Mesendoderm (in vitro differentiated cells): Measurements from ENCODE around the gene GLA.

ENCODE experiments used
- DNase-seq: peaks from one replicate; pipeline ENCODE4 v3.0.0; 2013
- H2AK5ac ChIP-seq: 2 replicates; pipeline ENCODE4 v1.6.1; 2013; ENCODE audit warnings: low read length, inconsistent platforms
- H2BK120ac ChIP-seq: 2 replicates; pipeline ENCODE4 v1.6.1; 2013; ENCODE audit warnings: low read depth, mild to moderate bottlenecking, low read length, moderate library complexity, mixed read lengths
- H2BK15ac ChIP-seq: replicated peaks from 2 replicates; pipeline ENCODE4 v1.6.1; 2013; ENCODE audit warnings: low read depth, mild to moderate bottlenecking, moderate library complexity
- H2BK5ac ChIP-seq: 2 replicates; pipeline ENCODE4 v1.6.1; 2013; ENCODE audit warnings: low read length, inconsistent platforms
- H3K18ac ChIP-seq: 2 replicates; pipeline ENCODE4 v1.6.1; 2013; ENCODE audit warnings: mild to moderate bottlenecking, low read length, mixed read lengths
- H3K23ac ChIP-seq: one replicate; pipeline ENCODE4 v1.6.1; 2013; ENCODE audit warnings: low read length
- H3K27ac ChIP-seq: 2 replicates; pipeline ENCODE4 v1.5.1; 2013; ENCODE audit warnings: low read depth, mild to moderate bottlenecking, inconsistent platforms, low read length, moderate library complexity
- H3K27me3 ChIP-seq: 2 replicates; pipeline ENCODE4 v1.6.1; 2013; ENCODE audit warnings: low read length, control low read depth, mild to moderate bottlenecking, inconsistent platforms; ENCODE audit not compliant: insufficient read depth, poor library complexity
- H3K36me3 ChIP-seq: 2 replicates; pipeline ENCODE4 v1.6.1; 2013; ENCODE audit warnings: low read length, inconsistent platforms; ENCODE audit not compliant: control insufficient read depth, insufficient read depth
- H3K4ac ChIP-seq: one replicate; pipeline ENCODE4 v1.6.1; 2013; ENCODE audit warnings: low read depth, mild to moderate bottlenecking, low read length, moderate library complexity
- H3K4me1 ChIP-seq: 2 replicates; pipeline ENCODE4 v1.6.1; 2013; ENCODE audit warnings: low read depth, low read length, inconsistent platforms; ENCODE audit not compliant: control insufficient read depth
- H3K4me2 ChIP-seq: 2 replicates; pipeline ENCODE4 v1.6.1; 2013; ENCODE audit warnings: low read length
- H3K4me3 ChIP-seq: 2 replicates; pipeline ENCODE4 v1.5.1; 2013; ENCODE audit warnings: mild to moderate bottlenecking, low read length
- H3K56ac ChIP-seq: one replicate; pipeline ENCODE4 v1.6.1; 2013; ENCODE audit warnings: low read length
- H3K79me1 ChIP-seq: 2 replicates; pipeline ENCODE4 v1.6.1; 2013; ENCODE audit warnings: low read length, inconsistent platforms
- H3K79me2 ChIP-seq: 2 replicates; pipeline ENCODE4 v1.6.1; 2013; ENCODE audit warnings: mild to moderate bottlenecking, low read length; ENCODE audit not compliant: control insufficient read depth, insufficient read depth
- H3K9ac ChIP-seq: 2 replicates; pipeline ENCODE4 v1.6.1; 2013; ENCODE audit warnings: low read length, inconsistent platforms
- H4K5ac ChIP-seq: one replicate; pipeline ENCODE4 v1.6.1; 2013; ENCODE audit warnings: low read length
- H4K8ac ChIP-seq: one replicate; pipeline ENCODE4 v1.6.1; 2013; ENCODE audit warnings: low read depth, mild to moderate bottlenecking, control low read depth, low read length, moderate library complexity
- WGBS: extraction: QIAGEN DNeasy Blood & Tissue Kit; methylation state at CpG from one replicate; pipeline ENCODE4 v1.1.7; 2013; ENCODE audit warnings: low lambda C conversion rate, missing lambda C conversion rate; ENCODE audit not compliant: insufficient coverage; ENCODE audit errors: extremely low coverage; 5-methylcytosine and 5-hydroxymethylcytosine counted together

The GLA gene

DNA sequence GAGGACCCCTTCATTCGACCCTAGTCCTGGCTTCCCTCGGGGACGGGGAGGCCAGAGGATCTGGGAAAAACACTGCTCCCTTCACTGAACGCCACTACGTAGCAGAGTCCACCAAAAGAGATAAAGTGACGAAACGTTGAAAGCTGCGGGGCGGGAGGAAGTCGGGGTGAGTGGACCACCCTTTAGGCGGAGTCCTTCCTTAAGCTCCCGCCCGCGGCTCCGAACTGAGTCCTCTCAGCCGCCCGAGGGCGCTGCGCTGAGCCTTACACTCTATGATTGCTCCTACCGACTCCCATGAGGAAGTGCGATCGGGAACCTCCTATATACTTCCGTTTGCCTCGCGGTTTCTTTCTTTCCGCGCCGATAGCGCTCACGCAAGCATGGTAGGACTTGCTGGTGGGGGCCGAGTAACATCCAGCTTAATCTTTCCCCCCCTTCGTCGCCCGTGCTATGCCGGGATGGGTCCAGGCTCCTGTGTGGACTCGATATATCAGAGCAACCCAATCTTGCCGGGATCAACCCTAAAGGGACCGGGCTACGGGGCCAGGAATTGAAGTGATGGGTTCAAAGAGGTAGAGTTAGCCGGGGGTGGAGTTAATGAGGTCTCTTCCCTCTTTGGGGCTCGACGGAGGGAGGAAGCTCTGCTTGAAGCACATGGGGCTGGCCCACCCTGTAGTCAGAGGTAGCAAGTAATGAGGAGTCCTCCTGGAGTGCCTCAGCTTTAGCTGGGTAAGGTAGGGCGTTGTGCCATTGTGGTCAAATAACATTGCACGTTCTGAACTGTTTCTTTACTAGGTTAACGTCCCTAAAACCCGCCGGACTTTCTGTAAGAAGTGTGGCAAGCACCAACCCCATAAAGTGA is 16.8 kb downstream of the GLA start, which contains the start of gene RPL36A:
Gene RPL36A (plus strand): TSS at position 348 of the 862 bp plus-strand sequence. CDS start 33 bp downstream, at position 381.
- H2BK120ac ChIP-seq: no peak within 1 kb of the TSS
- peak within 1 kb of the TSS; percentile 81 for H3K4me2 ChIP-seq
- H3K36me3 ChIP-seq: peaks cover 3% of the 10 kb centered on the region
- no peak within 1 kb of the TSS for H2AK5ac ChIP-seq
- H3K56ac ChIP-seq: peak within 1 kb of the TSS; percentile 94
- peak; percentile 95 for DNase-seq
- no peak within 1 kb of the TSS for H4K8ac ChIP-seq
- no peaks in the 10 kb centered on the region for H3K27me3 ChIP-seq
- peak within 1 kb of the TSS; percentile 11 for H3K27ac ChIP-seq
- no CpG with 5 or more reads among the region's 47 CpGs for WGBS
- H3K9ac ChIP-seq: peak within 1 kb of the TSS; percentile 93
- H2BK15ac ChIP-seq: no peak within 1 kb of the TSS
- no peak within 1 kb of the TSS for H3K23ac ChIP-seq
- no peaks in the 10 kb centered on the region for H3K79me1 ChIP-seq
- peaks cover 14% of the 10 kb centered on the region for H3K79me2 ChIP-seq
- H3K4me3 ChIP-seq: peak within 1 kb of the TSS; percentile 85
- peak within 1 kb of the TSS; percentile 53 for H3K18ac ChIP-seq
- peak within 1 kb of the TSS; percentile 60 for H3K4ac ChIP-seq
- no peak within 1 kb of the TSS for H4K5ac ChIP-seq
- H2BK5ac ChIP-seq: peak within 1 kb of the TSS; percentile 76
- H3K4me1 ChIP-seq: no peaks in the 10 kb centered on the region

DNA sequence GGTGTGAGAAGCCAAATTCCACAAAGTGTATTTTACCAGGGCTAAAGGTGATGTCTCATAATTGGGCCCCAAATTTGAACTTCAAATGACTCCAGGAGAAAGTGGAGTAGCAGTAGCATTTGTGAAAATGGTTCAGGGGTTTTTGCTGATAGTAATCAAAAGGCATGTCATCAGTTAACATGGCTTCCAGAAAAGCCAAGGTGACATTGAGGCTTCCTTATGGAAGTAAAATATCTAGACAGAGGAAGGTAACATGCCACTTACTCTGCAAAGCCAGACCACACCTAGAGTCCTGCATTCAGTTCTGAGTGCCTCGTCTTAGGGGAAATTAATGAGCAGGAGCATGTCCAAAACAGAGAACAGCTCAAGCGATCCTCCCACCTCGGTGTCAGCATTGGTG is 19.1 kb downstream of the GLA start:
- H3K36me3 ChIP-seq: peaks cover 3% of the 10 kb centered on the region
- no peak overlapping the region for H2BK120ac ChIP-seq
- no peak for DNase-seq
- no peaks in the 10 kb centered on the region for H3K79me1 ChIP-seq
- H3K79me2 ChIP-seq: peaks cover 14% of the 10 kb centered on the region
- no peak overlapping the region for H3K4ac ChIP-seq
- H3K4me2 ChIP-seq: no peak overlapping the region
- H3K27ac ChIP-seq: no peak overlapping the region
- no peak overlapping the region for H3K23ac ChIP-seq
- H3K4me1 ChIP-seq: no peaks in the 10 kb centered on the region
- no peak overlapping the region for H3K18ac ChIP-seq
- no peak overlapping the region for H2BK15ac ChIP-seq
- no peak overlapping the region for H3K56ac ChIP-seq
- H3K4me3 ChIP-seq: no peak overlapping the region
- no peaks in the 10 kb centered on the region for H3K27me3 ChIP-seq
- no peak overlapping the region for H4K5ac ChIP-seq
- no peak overlapping the region for H3K9ac ChIP-seq
- no CpG with 5 or more reads among the region's 3 CpGs for WGBS
- no peak overlapping the region for H2AK5ac ChIP-seq
- H2BK5ac ChIP-seq: no peak overlapping the region
- no peak overlapping the region for H4K8ac ChIP-seq

DNA sequence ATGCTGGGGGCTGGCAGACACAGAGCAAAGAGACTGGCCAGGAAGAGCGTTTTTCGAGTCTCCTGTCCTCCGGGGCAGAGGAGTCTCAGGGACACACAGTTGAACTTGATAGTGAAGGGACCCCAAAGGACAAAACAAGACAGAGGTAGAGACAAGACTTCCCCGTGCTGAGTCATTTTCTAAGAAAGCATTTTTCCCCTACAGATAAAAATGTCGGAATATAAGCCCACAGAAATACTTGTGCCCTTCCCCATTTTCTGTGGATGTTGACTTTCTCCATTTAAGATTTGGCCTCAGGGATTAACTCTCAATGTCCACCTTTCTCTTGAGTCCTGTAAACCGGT is 21.2 kb downstream of the GLA start:
- H3K4me2 ChIP-seq: no peak overlapping the region
- H2BK120ac ChIP-seq: no peak overlapping the region
- peak overlapping the region; percentile 39 for H3K56ac ChIP-seq
- H3K27me3 ChIP-seq: no peaks in the 10 kb centered on the region
- H4K8ac ChIP-seq: no peak overlapping the region
- no peaks in the 10 kb centered on the region for H3K36me3 ChIP-seq
- no peak overlapping the region for H3K9ac ChIP-seq
- no peak overlapping the region for H3K23ac ChIP-seq
- H2AK5ac ChIP-seq: no peak overlapping the region
- H3K27ac ChIP-seq: no peak overlapping the region
- no peak overlapping the region for H3K4me3 ChIP-seq
- H3K79me2 ChIP-seq: peaks cover 5% of the 10 kb centered on the region
- H3K4ac ChIP-seq: no peak overlapping the region
- H3K4me1 ChIP-seq: no peaks in the 10 kb centered on the region
- no peak overlapping the region for H2BK15ac ChIP-seq
- no peak for DNase-seq
- H2BK5ac ChIP-seq: no peak overlapping the region
- no peak overlapping the region for H3K18ac ChIP-seq
- no peaks in the 10 kb centered on the region for H3K79me1 ChIP-seq
- no peak overlapping the region for H4K5ac ChIP-seq
- WGBS: no CpG with 5 or more reads among the region's 6 CpGs

DNA sequence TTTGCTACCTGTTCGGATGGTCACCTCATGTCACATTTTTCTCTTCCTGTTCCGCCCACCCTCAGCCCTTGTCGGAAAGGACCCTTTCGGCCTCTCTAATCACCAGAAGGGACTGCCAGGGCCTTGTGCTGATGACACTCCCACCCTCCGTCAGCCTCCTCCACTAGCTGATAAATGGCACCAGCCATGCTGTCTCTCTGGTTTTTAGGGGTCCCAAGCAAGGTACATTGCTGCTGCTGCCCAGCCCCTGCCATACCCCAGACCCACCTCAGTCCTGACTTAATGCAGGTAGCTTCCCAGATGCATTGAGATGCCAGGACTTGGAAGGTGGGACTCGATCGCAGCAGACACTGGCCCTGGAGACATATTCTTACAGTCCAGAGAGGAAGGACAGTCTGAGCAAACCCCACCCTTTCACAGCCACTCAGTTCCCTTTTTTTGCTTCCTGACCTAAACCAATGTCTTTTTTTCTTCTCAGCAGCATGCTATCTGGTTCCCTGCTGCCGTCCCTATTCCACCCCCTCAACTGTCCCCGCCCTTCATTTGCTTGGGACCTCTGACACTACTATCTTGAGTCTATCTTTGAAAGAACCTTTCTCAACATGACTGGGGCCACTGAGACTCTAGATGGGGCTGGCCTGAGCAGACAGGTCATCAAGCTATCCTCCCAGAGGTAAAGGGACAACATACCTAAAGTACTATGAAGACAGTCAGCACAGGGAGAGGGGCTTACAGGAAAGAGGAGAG is 21.8 kb downstream of the GLA start, which contains the start of gene BTK:
Gene BTK (minus strand): TSS at position 397 of the 747 bp plus-strand sequence. CDS start 10,907 bp downstream, outside the sequence.
- H3K4me2 ChIP-seq: no peak within 1 kb of the TSS
- peak; percentile 22 for DNase-seq
- H3K4me1 ChIP-seq: no peaks in the 10 kb centered on the region
- no peak within 1 kb of the TSS for H2AK5ac ChIP-seq
- peak within 1 kb of the TSS; percentile 56 for H3K56ac ChIP-seq
- H3K18ac ChIP-seq: no peak within 1 kb of the TSS
- no peak within 1 kb of the TSS for H4K8ac ChIP-seq
- H3K4me3 ChIP-seq: no peak within 1 kb of the TSS
- WGBS: no CpG with 5 or more reads among the region's 9 CpGs
- no peak within 1 kb of the TSS for H2BK15ac ChIP-seq
- no peaks in the 10 kb centered on the region for H3K36me3 ChIP-seq
- no peak within 1 kb of the TSS for H3K9ac ChIP-seq
- no peak within 1 kb of the TSS for H3K27ac ChIP-seq
- no peak within 1 kb of the TSS for H4K5ac ChIP-seq
- no peak within 1 kb of the TSS for H3K23ac ChIP-seq
- H2BK5ac ChIP-seq: no peak within 1 kb of the TSS
- no peak within 1 kb of the TSS for H3K4ac ChIP-seq
- no peaks in the 10 kb centered on the region for H3K27me3 ChIP-seq
- no peaks in the 10 kb centered on the region for H3K79me1 ChIP-seq
- H2BK120ac ChIP-seq: no peak within 1 kb of the TSS
- H3K79me2 ChIP-seq: no peaks in the 10 kb centered on the region

DNA sequence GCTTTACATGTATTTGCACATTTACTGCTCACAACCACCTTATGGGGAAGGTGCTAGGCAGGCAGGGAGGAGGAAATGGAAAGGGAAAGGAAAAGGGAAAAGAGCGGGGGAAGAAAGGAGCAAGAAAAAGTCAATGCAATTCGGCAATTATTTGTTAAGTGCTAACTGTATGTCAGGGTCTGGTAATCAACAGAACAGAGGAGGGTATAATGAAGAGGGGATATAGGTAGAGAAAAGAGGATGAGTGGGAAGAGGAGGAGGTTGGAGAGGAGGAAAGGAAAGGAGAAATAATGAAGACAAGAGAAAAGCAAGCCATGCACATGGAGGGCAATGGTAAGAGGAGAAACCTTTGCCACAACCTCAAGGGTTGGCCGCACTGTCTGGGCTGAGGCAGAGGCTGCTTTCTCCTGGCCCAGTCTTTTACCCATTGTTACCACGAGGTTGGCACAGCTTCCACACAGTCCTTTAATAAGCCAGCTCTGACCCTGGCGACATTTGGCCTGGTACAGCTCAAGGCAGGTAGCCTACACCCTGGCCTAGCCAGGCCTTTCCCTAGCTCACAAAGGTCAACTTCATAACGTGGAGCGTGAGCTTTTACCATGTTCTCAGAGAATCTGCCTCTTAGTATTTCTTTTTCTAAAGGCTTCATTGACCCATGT is 22.6 kb downstream of the GLA start:
- Histone ChIP-seq H2AK5ac (no peak overlapping the region), H3K4me2 (no peak overlapping the region), H4K5ac (no peak overlapping the region), H3K36me3 (no peaks in the 10 kb centered on the region), H3K18ac (no peak overlapping the region), H3K56ac (peak overlapping the region; percentile 3), H2BK5ac (no peak overlapping the region), H3K4ac (no peak overlapping the region), H3K4me1 (no peaks in the 10 kb centered on the region), H3K23ac (no peak overlapping the region), H4K8ac (no peak overlapping the region), H3K27ac (no peak overlapping the region), H2BK15ac (no peak overlapping the region), H3K9ac (no peak overlapping the region), H2BK120ac (no peak overlapping the region), H3K79me1 (no peaks in the 10 kb centered on the region), H3K79me2 (no peaks in the 10 kb centered on the region), H3K27me3 (no peaks in the 10 kb centered on the region), H3K4me3 (no peak overlapping the region)
- WGBS: no CpG with 5 or more reads among the region's 7 CpGs
- DNase-seq: no peak
